IMR-90 (cell line): ENCODE data around the gene KIAA0319L. TPM values are rescaled to one million over a fixed set of nuclear protein-coding genes. Genes with fewer than 3 reads are reported as not detected.

ENCODE experiments used
- ATAC-seq: fragments of 200-7000 bp; cut with Tn5 transposase; 2 replicates; pipeline ENCODE4 v1.9.1; 2020; ENCODE audit warnings: low read depth, mild to moderate bottlenecking, moderate library complexity
- BruUV-seq: library from RNA; stranded (reverse); fragments of 400-500 nt; replicated peaks from 2 replicates; lab custom pipeline; 2021; lab: Mats Ljungman, UMichigan
- CTCF ChIA-PET: fragments of 300-600 bp; formaldehyde crosslinking; extraction: SDS; loops from one replicate; lab custom pipeline; 2021; ENCODE audit warnings: antibody characterized with exemption; lab: Yijun Ruan, JAX
- POLR2A ChIA-PET: fragments of 300-600 bp; sonication (Branson Sonifier 250); formaldehyde crosslinking; loops from one replicate; lab custom pipeline; 2022; ENCODE audit warnings: antibody characterized with exemption; ENCODE audit not compliant: unreplicated experiment; lab: Charles Lee
- DNase-seq: peaks from one replicate; pipeline ENCODE4 v3.0.0; 2013
- H2AFZ ChIP-seq: replicated peaks from 2 replicates; pipeline ENCODE3; 2013; ENCODE audit warnings: low read length, mild to moderate bottlenecking; ENCODE audit not compliant: poor library complexity
- H2AK5ac ChIP-seq: 2 replicates; pipeline ENCODE4 v1.6.1; 2013; ENCODE audit warnings: low read depth, low read length, inconsistent platforms
- H2AK9ac ChIP-seq: replicated peaks from 2 replicates; pipeline ENCODE3; 2013; ENCODE audit warnings: mild to moderate bottlenecking, low read depth, low read length, moderate library complexity; ENCODE audit not compliant: poor library complexity
- H2BK120ac ChIP-seq: 2 replicates; pipeline ENCODE4 v1.6.1; 2013; ENCODE audit warnings: low read depth, low read length, inconsistent platforms
- H2BK15ac ChIP-seq: 3 replicates; pipeline ENCODE4 v1.6.1; 2013; ENCODE audit warnings: low read depth, low read length, inconsistent platforms
- H2BK20ac ChIP-seq: 2 replicates; pipeline ENCODE4 v1.6.1; 2013; ENCODE audit warnings: low read depth, mild to moderate bottlenecking, inconsistent platforms, low read length, moderate library complexity
- H2BK5ac ChIP-seq: 2 replicates; pipeline ENCODE4 v1.6.1; 2013; ENCODE audit warnings: mild to moderate bottlenecking, low read depth, low read length, inconsistent platforms; ENCODE audit not compliant: poor library complexity, severe bottlenecking
- H3K14ac ChIP-seq: replicated peaks from 2 replicates; pipeline ENCODE4 v1.6.1; 2013; ENCODE audit warnings: low read depth, low read length, inconsistent platforms
- H3K18ac ChIP-seq: 2 replicates; pipeline ENCODE4 v1.6.1; 2013; ENCODE audit warnings: low read depth, low read length, control low read depth
- H3K23ac ChIP-seq: 2 replicates; pipeline ENCODE4 v1.6.1; 2013; ENCODE audit warnings: low read depth, low read length, inconsistent platforms
- H3K27ac ChIP-seq: 2 replicates; pipeline ENCODE4 v1.5.1; 2013; ENCODE audit warnings: mild to moderate bottlenecking, control low read depth, low read length; ENCODE audit not compliant: insufficient read depth
- H3K27me3 ChIP-seq: 2 replicates; pipeline ENCODE4 v1.6.1; 2013; ENCODE audit warnings: low read length; ENCODE audit not compliant: control insufficient read depth, insufficient read depth
- H3K36me3 ChIP-seq: 2 replicates; pipeline ENCODE4 v1.6.1; 2013; ENCODE audit warnings: low read length, mixed read lengths; ENCODE audit not compliant: control insufficient read depth, insufficient read depth
- H3K4ac ChIP-seq: 2 replicates; pipeline ENCODE4 v1.6.1; 2013; ENCODE audit warnings: low read depth, low read length, inconsistent platforms
- H3K4me1 ChIP-seq: 2 replicates; pipeline ENCODE4 v1.6.1; 2013; ENCODE audit warnings: low read length, mixed read lengths; ENCODE audit not compliant: control insufficient read depth, insufficient read depth
- H3K4me2 ChIP-seq: 2 replicates; pipeline ENCODE4 v1.6.1; 2013; ENCODE audit warnings: low read depth, mild to moderate bottlenecking, control low read depth, low read length, moderate library complexity
- H3K4me3 ChIP-seq: 2 replicates; pipeline ENCODE4 v1.5.1; 2013; ENCODE audit warnings: low read depth, mild to moderate bottlenecking, control low read depth, low read length, moderate library complexity; ENCODE audit not compliant: insufficient read depth
- H3K56ac ChIP-seq: 2 replicates; pipeline ENCODE4 v1.6.1; 2013; ENCODE audit warnings: low read length, inconsistent platforms; ENCODE audit not compliant: insufficient read depth; ENCODE audit errors: extremely low read depth
- H3K79me1 ChIP-seq, 2 experiments: 2 replicates each; pipeline ENCODE4 v1.6.1; 2013; ENCODE audit warnings: low read length in 2 of 2, inconsistent platforms in 1 of 2, low read depth in 1 of 2
- H3K9ac ChIP-seq: 2 replicates; pipeline ENCODE4 v1.6.1; 2013; ENCODE audit warnings: low read depth, low read length, control low read depth
- H3K9me1 ChIP-seq: 2 replicates; pipeline ENCODE4 v1.6.1; 2013; ENCODE audit warnings: low read length, inconsistent platforms; ENCODE audit not compliant: insufficient read depth
- H3K9me3 ChIP-seq: 2 replicates; pipeline ENCODE4 v1.6.1; 2013; ENCODE audit warnings: low read length; ENCODE audit not compliant: control insufficient read depth, insufficient read depth
- H4K20me1 ChIP-seq: 2 replicates; pipeline ENCODE4 v1.6.1; 2013; ENCODE audit warnings: low read length, inconsistent platforms; ENCODE audit not compliant: insufficient read depth
- H4K5ac ChIP-seq: 2 replicates; pipeline ENCODE4 v1.6.1; 2013; ENCODE audit warnings: mild to moderate bottlenecking, low read depth, low read length, control low read depth
- H4K8ac ChIP-seq, 2 experiments: 2 replicates each; pipeline ENCODE4 v1.6.1; 2013; ENCODE audit warnings: low read depth in 2 of 2, low read length in 2 of 2, control low read depth in 1 of 2, inconsistent platforms in 1 of 2
- H4K91ac ChIP-seq: 2 replicates; pipeline ENCODE4 v1.6.1; 2013; ENCODE audit warnings: low read depth, low read length, inconsistent platforms; ENCODE audit not compliant: insufficient read depth
- BHLHE40 ChIP-seq: fragments of 150-350 bp; IDR thresholded peaks from 2 replicates; pipeline ENCODE4 v1.6.1; 2016; ENCODE audit warnings: mild to moderate bottlenecking, low read depth, low read length
- MXI1 ChIP-seq: IDR thresholded peaks from 2 replicates; pipeline ENCODE4 v1.6.1; 2012; ENCODE audit warnings: low read depth, mild to moderate bottlenecking, low read length, moderate library complexity, borderline replicate concordance
- dilution Hi-C: fragments of 300-500 bp; cut with HindIII; formaldehyde crosslinking; loops from one replicate; pipeline ENCODE4 v1.14.3; 2018; ENCODE audit warnings: low sequenced_read_pairs; ENCODE audit not compliant: unreplicated experiment
- in situ Hi-C: fragments of 300-500 bp; cut with MboI; formaldehyde crosslinking; loops from 3 replicates; pipeline ENCODE4 v1.14.3; 2019; ENCODE audit warnings: low sequenced_read_pairs, inconsistent platforms, mixed read lengths
- intact Hi-C: fragments of 100-400 bp; cut with micrococcal nuclease; formaldehyde crosslinking; loops from 2 replicates; pipeline ENCODE4 v1.10.0; 2022
- polyA plus RNA-seq, 3 experiments: library from polyadenylated mRNA; depleted of rRNA; stranded (reverse); fragments of >200 nt; gene quantifications; 2 replicates each; pipeline ENCODE4 v1.2.3, GENCODE V29; 2012; ENCODE audit warnings: low replicate concordance in 1 of 3
- total RNA-seq: library from RNA; depleted of rRNA; stranded (reverse); fragments of >200 nt; gene quantifications from 2 replicates; pipeline ENCODE4 v1.2.3, GENCODE V29; 2012

The KIAA0319L gene
- total and polyA plus RNA-seq, 2 of the 4 experiments (the other 2 are of a cell fraction): 38.0 to 49.8 TPM

- Histone ChIP-seq H4K8ac (no peak overlapping the region), H2BK20ac (no peak overlapping the region), H3K4me3 (no peak overlapping the region), H3K4ac (no peak overlapping the region), H2AK5ac (no peak overlapping the region), H3K27me3 (no peaks in the 10 kb centered on the region), H3K23ac (no peak overlapping the region), H2BK15ac (no peak overlapping the region), H2BK120ac (no peak overlapping the region), H3K36me3 (peaks cover 2% of the 10 kb centered on the region; the same call in 1 of the 2 replicates), H2BK5ac (no peak overlapping the region), H3K9me1 (peaks cover 9% of the 10 kb centered on the region), H2AFZ (no peak overlapping the region), H3K9ac (no peak overlapping the region), H4K5ac (no peak overlapping the region), H3K4me1 (peaks cover 9% of the 10 kb centered on the region), H3K14ac (no peak overlapping the region), H3K18ac (no peak overlapping the region), H3K79me1 (peaks cover 19 to 46% of the 10 kb centered on the region in 2 experiments; a peak in 3 of 4 replicates), H2AK9ac (no peak overlapping the region), H3K27ac (no peak overlapping the region), H3K4me2 (no peak overlapping the region), H4K20me1 (peaks cover 11% of the 10 kb centered on the region; the same call in 1 of the 2 replicates), H3K9me3 (no peaks in the 10 kb centered on the region), H3K56ac (no peak overlapping the region), H4K91ac (no peak overlapping the region)
- in situ Hi-C loops (no loop called here), dilution Hi-C loops (no loop called here), intact Hi-C loops (no loop called here)
- no peak for DNase-seq
- CTCF ChIA-PET: no interaction called here
- TF ChIP-seq MXI1: no peak
- no peak for TF ChIP-seq BHLHE40
- no TSS peak for BruUV-seq
- no peak for ATAC-seq
- POLR2A ChIA-PET: no interaction called here
Observed at GRCh38 chr1:35507947-35508346, 49.3 kb downstream of the KIAA0319L start.
